Osteoblast (primary cell): ENCODE results near the gene SCML1. TPM values are rescaled to one million over a fixed set of nuclear protein-coding genes. Genes with fewer than 3 reads are reported as not detected.

Experiments
- DNase-seq: peaks from one replicate; pipeline ENCODE4 v3.0.0; 2011; ENCODE audit warnings: low spot score, mixed read lengths; ENCODE audit not compliant: insufficient read length; ENCODE audit errors: missing footprints
- H2AFZ ChIP-seq: 2 replicates; pipeline ENCODE4 v1.6.0; 2011; ENCODE audit warnings: mild to moderate bottlenecking, low read length
- H3K27ac ChIP-seq: 2 replicates; pipeline ENCODE4 v1.5.1; 2011; ENCODE audit warnings: mild to moderate bottlenecking, low read depth, low read length, moderate library complexity
- H3K27me3 ChIP-seq: 2 replicates; pipeline ENCODE4 v1.6.0; 2012; ENCODE audit warnings: mild to moderate bottlenecking, control low read depth, inconsistent platforms, low read length, moderate library complexity; ENCODE audit not compliant: insufficient read depth
- H3K36me3 ChIP-seq: 2 replicates; pipeline ENCODE4 v1.5.1; 2011; ENCODE audit warnings: mild to moderate bottlenecking, low read length, control low read depth, moderate library complexity; ENCODE audit not compliant: insufficient read depth
- H3K4me1 ChIP-seq: 2 replicates; pipeline ENCODE4 v1.5.1; 2011; ENCODE audit warnings: mild to moderate bottlenecking, low read length, control low read depth, moderate library complexity; ENCODE audit not compliant: insufficient read depth
- H3K4me2 ChIP-seq: 2 replicates; pipeline ENCODE4 v1.6.0; 2011; ENCODE audit warnings: mild to moderate bottlenecking, low read length; ENCODE audit not compliant: insufficient read depth
- H3K4me3 ChIP-seq: fragments of 200-600 bp; sonication (generic); 3 replicates; pipeline ENCODE4 v1.5.1; 2012; ENCODE audit warnings: mild to moderate bottlenecking, low read length, inconsistent platforms; ENCODE audit not compliant: insufficient read depth
- H3K79me2 ChIP-seq: 2 replicates; pipeline ENCODE4 v1.6.0; 2012; ENCODE audit warnings: mild to moderate bottlenecking, low read length, control low read depth, inconsistent platforms; ENCODE audit not compliant: insufficient read depth
- H3K9me3 ChIP-seq: 2 replicates; pipeline ENCODE4 v1.5.1; 2011; ENCODE audit warnings: low read depth, low read length, control low read depth
- H4K20me1 ChIP-seq: 2 replicates; pipeline ENCODE4 v1.6.0; 2012; ENCODE audit warnings: mild to moderate bottlenecking, low read length, control low read depth; ENCODE audit not compliant: insufficient read depth
- CTCF ChIP-seq: IDR thresholded peaks from 2 replicates; pipeline ENCODE4 v1.5.1; 2011; ENCODE audit warnings: mild to moderate bottlenecking, low read depth, low read length, moderate library complexity; ENCODE audit errors: extremely low read depth
- total RNA-seq: library from RNA; depleted of rRNA; stranded (reverse); fragments of >200 nt; gene quantifications from 2 replicates; pipeline ENCODE4 v1.2.3, GENCODE V29; 2012

The SCML1 gene
- total RNA-seq, 1 donor, result 12.3 TPM

GRCh38 chrX:17787557-17787956 is 50.3 kb downstream of the SCML1 start:
- H3K27me3 ChIP-seq, result no peaks in the 10 kb centered on the region
- no peak for TF ChIP-seq CTCF
- H3K4me3 ChIP-seq, result no peak overlapping the region
- H3K4me1 ChIP-seq, result no peaks in the 10 kb centered on the region
- H2AFZ ChIP-seq, result no peak overlapping the region
- no peak for DNase-seq
- no peak overlapping the region for H3K4me2 ChIP-seq
- no peak overlapping the region for H3K27ac ChIP-seq
- H3K9me3 ChIP-seq, result no peaks in the 10 kb centered on the region
- H4K20me1 ChIP-seq, result peaks cover 2% of the 10 kb centered on the region
- no peaks in the 10 kb centered on the region for H3K79me2 ChIP-seq
- H3K36me3 ChIP-seq, result no peaks in the 10 kb centered on the region

GRCh38 chrX:17788439-17788838 is 51.1 kb downstream of the SCML1 start:
- TF ChIP-seq CTCF, result peak; percentile 77
- H2AFZ ChIP-seq, result no peak overlapping the region
- peak; percentile 92 for DNase-seq
- H3K4me3 ChIP-seq, result no peak overlapping the region
- H3K36me3 ChIP-seq, result no peaks in the 10 kb centered on the region
- no peaks in the 10 kb centered on the region for H3K79me2 ChIP-seq
- no peaks in the 10 kb centered on the region for H3K9me3 ChIP-seq
- no peak overlapping the region for H3K27ac ChIP-seq
- H3K4me1 ChIP-seq, result no peaks in the 10 kb centered on the region
- no peaks in the 10 kb centered on the region for H3K27me3 ChIP-seq
- peaks cover 2% of the 10 kb centered on the region for H4K20me1 ChIP-seq
- H3K4me2 ChIP-seq, result no peak overlapping the region

GRCh38 chrX:17788956-17789562 is 51.8 kb downstream of the SCML1 start:
- Histone ChIP-seq H2AFZ (no peak overlapping the region), H3K4me1 (no peaks in the 10 kb centered on the region), H3K4me2 (no peak overlapping the region), H3K27ac (no peak overlapping the region), H3K9me3 (no peaks in the 10 kb centered on the region), H4K20me1 (peaks cover 2% of the 10 kb centered on the region), H3K79me2 (no peaks in the 10 kb centered on the region), H3K27me3 (no peaks in the 10 kb centered on the region), H3K36me3 (no peaks in the 10 kb centered on the region), H3K4me3 (no peak overlapping the region)
- TF ChIP-seq CTCF, result no peak
- DNase-seq, result no peak

- no peak for DNase-seq
- Histone ChIP-seq H3K9me3 (no peaks in the 10 kb centered on the region), H3K27me3 (no peaks in the 10 kb centered on the region), H3K79me2 (no peaks in the 10 kb centered on the region), H3K36me3 (no peaks in the 10 kb centered on the region), H3K27ac (no peak overlapping the region), H4K20me1 (peaks cover 2% of the 10 kb centered on the region), H3K4me3 (no peak overlapping the region), H3K4me1 (no peaks in the 10 kb centered on the region), H2AFZ (no peak overlapping the region), H3K4me2 (no peak overlapping the region)
- no peak for TF ChIP-seq CTCF
These were observed 55.5 kb downstream of the SCML1 start for GRCh38 chrX:17792826-17793225.
